ENCODE data around the gene C6orf89.

C6orf89 gene

GRCh38 chr6:36926708-36927513 lies 41.2 kb downstream of the C6orf89 start:
- no peak overlapping the region for H3K4me3 ChIP-seq (ENCODE audit: control insufficient read depth, low read depth, low read length)
- no peak for TF ChIP-seq CTCF (conservative IDR thresholded peaks at IDR 0.05; ENCODE audit: control insufficient read depth, insufficient read depth, low read depth, low read length)
- no peak for DNase-seq (ENCODE audit: low read depth)

- H3K4me3 ChIP-seq (ENCODE audit: control insufficient read depth, low read depth, low read length) = no peak overlapping the region
- TF ChIP-seq CTCF (conservative IDR thresholded peaks at IDR 0.05; ENCODE audit: control insufficient read depth, insufficient read depth, low read depth, low read length) = no peak
- peak; percentile 21 for DNase-seq (ENCODE audit: low read depth)
Measured at GRCh38 chr6:36927691-36928546, 42.2 kb downstream of the C6orf89 start.

GRCh38 chr6:36928547-36928918 lies 42.8 kb downstream of the C6orf89 start:
- no peak overlapping the region for H3K4me3 ChIP-seq (ENCODE audit: control insufficient read depth, low read depth, low read length)
- TF ChIP-seq CTCF (conservative IDR thresholded peaks at IDR 0.05; ENCODE audit: control insufficient read depth, insufficient read depth, low read depth, low read length) = no peak
- DNase-seq (ENCODE audit: low read depth) = no peak

GRCh38 chr6:36929152-36929551 lies 43.4 kb downstream of the C6orf89 start:
- no peak for DNase-seq (ENCODE audit: low read depth)
- TF ChIP-seq CTCF (conservative IDR thresholded peaks at IDR 0.05; ENCODE audit: control insufficient read depth, insufficient read depth, low read depth, low read length) = no peak

GRCh38 chr6:36929607-36930006 lies 43.9 kb downstream of the C6orf89 start:
- DNase-seq (ENCODE audit: low read depth) = peak; percentile 88
- TF ChIP-seq CTCF (conservative IDR thresholded peaks at IDR 0.05; ENCODE audit: control insufficient read depth, insufficient read depth, low read depth, low read length) = no peak
- H3K4me3 ChIP-seq (ENCODE audit: control insufficient read depth, low read depth, low read length) = no peak overlapping the region

More at GRCh38 chr6:36929152-36929551, 43.4 kb downstream of the C6orf89 start:
- no peak overlapping the region for H3K4me3 ChIP-seq (ENCODE audit: control insufficient read depth, low read depth, low read length)

- DNase-seq (ENCODE audit: low read depth) = peak; percentile 26
- H3K4me3 ChIP-seq (ENCODE audit: control insufficient read depth, low read depth, low read length) = no peak overlapping the region
- TF ChIP-seq CTCF (conservative IDR thresholded peaks at IDR 0.05; ENCODE audit: control insufficient read depth, insufficient read depth, low read depth, low read length) = no peak
Measured at GRCh38 chr6:36930483-36930882, 44.7 kb downstream of the C6orf89 start.

Data from fibroblast of mammary gland (primary cell).